ENCODE measurements around the gene SLC25A17. TPM values are rescaled to one million over a fixed set of nuclear protein-coding genes. Genes with fewer than 3 reads are reported as not detected.
"Not testable (repeated sequence)": the region's sequence is repeated elsewhere in the genome, so short reads cannot be mapped to it uniquely, and the experiment has no call there.

Gene SLC25A17
- total RNA-seq, 1 donor from 2014 or later, result 14.8 TPM

- H3K36me3 Mint-ChIP-seq (ENCODE audit: low read depth), result peaks cover 50% of the 10 kb centered on the region
- CTCF ChIA-PET, result no interaction called here
- no peak overlapping the region for H3K27ac Mint-ChIP-seq
- DNase-seq (no peak), ATAC-seq (ENCODE audit: low read depth) (no peak)
- H3K9me3 Mint-ChIP-seq, result no peaks in the 10 kb centered on the region
- H3K4me3 Mint-ChIP-seq, result no peak overlapping the region
- intact Hi-C loops (cut with micrococcal nuclease), result no loop called here
- POLR2A ChIA-PET, result interaction anchor here (1.1 kb wide), 1 partner anchor 36 kb away, joined by 4 read pairs; no protein-coding TSS in a partner anchor
- no peaks in the 10 kb centered on the region for H3K27me3 Mint-ChIP-seq
- TF ChIP-seq CTCF (IDR thresholded peaks at IDR 0.05), result no peak
- H3K4me1 Mint-ChIP-seq, result peaks cover 45% of the 10 kb centered on the region
Observed at GRCh38 chr22:40853961-40854360, 34.8 kb upstream of the SLC25A17 start.

GRCh38 chr22:40853333-40853732, 34.2 kb upstream of the SLC25A17 start:
- ChIA-PET POLR2A (no interaction called here), CTCF (no interaction called here)
- TF ChIP-seq CTCF (IDR thresholded peaks at IDR 0.05), result no peak
- intact Hi-C loops (cut with micrococcal nuclease), result no loop called here
- H3K36me3 Mint-ChIP-seq (ENCODE audit: low read depth), result peaks cover 53% of the 10 kb centered on the region
- no peak overlapping the region for H3K27ac Mint-ChIP-seq
- ATAC-seq (ENCODE audit: low read depth) (no peak), DNase-seq (no peak)
- H3K4me1 Mint-ChIP-seq, result peaks cover 45% of the 10 kb centered on the region
- H3K4me3 Mint-ChIP-seq, result no peak overlapping the region
- H3K27me3 Mint-ChIP-seq, result no peaks in the 10 kb centered on the region
- H3K9me3 Mint-ChIP-seq, result no peaks in the 10 kb centered on the region

GRCh38 chr22:40845816-40846215, 26.7 kb upstream of the SLC25A17 start:
- CTCF ChIA-PET; DNase-seq; intact Hi-C loops (cut with micrococcal nuclease); ATAC-seq (ENCODE audit: low read depth); H3K4me3 Mint-ChIP-seq; H3K4me1 Mint-ChIP-seq; H3K27ac Mint-ChIP-seq; H3K27me3 Mint-ChIP-seq; POLR2A ChIA-PET; H3K9me3 Mint-ChIP-seq: not testable (repeated sequence)
- H3K36me3 Mint-ChIP-seq (ENCODE audit: low read depth), result peaks cover 78% of the 10 kb centered on the region

- Mint-ChIP-seq H3K4me1 (no peaks in the 10 kb centered on the region), H3K27me3 (no peaks in the 10 kb centered on the region), H3K27ac (no peak overlapping the region), H3K36me3 (ENCODE audit: low read depth) (peaks cover 79% of the 10 kb centered on the region), H3K4me3 (no peak overlapping the region), H3K9me3 (no peaks in the 10 kb centered on the region)
- ATAC-seq (ENCODE audit: low read depth), result no peak
- POLR2A ChIA-PET, result no interaction called here
- no peak for TF ChIP-seq CTCF (IDR thresholded peaks at IDR 0.05)
- no peak for DNase-seq
- intact Hi-C loops (cut with micrococcal nuclease), result no loop called here
- CTCF ChIA-PET, result no interaction called here
Observed at GRCh38 chr22:40844951-40845350, 25.8 kb upstream of the SLC25A17 start.

GRCh38 chr22:40838486-40838885, 19.3 kb upstream of the SLC25A17 start:
- Mint-ChIP-seq H3K4me3 (no peak overlapping the region), H3K27me3 (no peaks in the 10 kb centered on the region), H3K9me3 (no peaks in the 10 kb centered on the region), H3K36me3 (ENCODE audit: low read depth) (peaks cover 83% of the 10 kb centered on the region), H3K4me1 (peaks cover 3% of the 10 kb centered on the region), H3K27ac (no peak overlapping the region)
- ATAC-seq (ENCODE audit: low read depth), result no peak
- no peak for DNase-seq
- ChIA-PET CTCF (interaction anchor here (1.0 kb wide), 1 partner anchor 156 kb away, joined by 6 read pairs; no protein-coding TSS in a partner anchor), POLR2A (no interaction called here)
- intact Hi-C loops (cut with micrococcal nuclease), result no loop called here
- no peak for TF ChIP-seq CTCF (IDR thresholded peaks at IDR 0.05)

GRCh38 chr22:40834619-40835018, 15.5 kb upstream of the SLC25A17 start:
- POLR2A ChIA-PET, result no interaction called here
- intact Hi-C loops (cut with micrococcal nuclease), result no loop called here
- ATAC-seq (ENCODE audit: low read depth), result no peak

More at GRCh38 chr22:40834619-40835018, 15.5 kb upstream of the SLC25A17 start:
- no peak for DNase-seq
- H3K4me1 Mint-ChIP-seq, result peaks cover 3% of the 10 kb centered on the region
- no peak for TF ChIP-seq CTCF (IDR thresholded peaks at IDR 0.05)
- H3K27ac Mint-ChIP-seq, result no peak overlapping the region
- H3K36me3 Mint-ChIP-seq (ENCODE audit: low read depth), result peaks cover 80% of the 10 kb centered on the region
- H3K4me3 Mint-ChIP-seq, result no peak overlapping the region
- no peaks in the 10 kb centered on the region for H3K9me3 Mint-ChIP-seq
- no peaks in the 10 kb centered on the region for H3K27me3 Mint-ChIP-seq
- CTCF ChIA-PET, result no interaction called here
